SH-SY5Y (cell line): ENCODE results near the gene DEFB126.

Experiments
- GATA2 ChIP-seq: IDR thresholded peaks from 2 replicates; pipeline ENCODE4 v1.6.1; 2011; ENCODE audit warnings: mild to moderate bottlenecking, low read depth, low read length
- GATA3 ChIP-seq: IDR thresholded peaks from 2 replicates; pipeline ENCODE4 v1.6.1; 2011; ENCODE audit warnings: low read depth, mild to moderate bottlenecking, low read length, moderate library complexity

DNA sequence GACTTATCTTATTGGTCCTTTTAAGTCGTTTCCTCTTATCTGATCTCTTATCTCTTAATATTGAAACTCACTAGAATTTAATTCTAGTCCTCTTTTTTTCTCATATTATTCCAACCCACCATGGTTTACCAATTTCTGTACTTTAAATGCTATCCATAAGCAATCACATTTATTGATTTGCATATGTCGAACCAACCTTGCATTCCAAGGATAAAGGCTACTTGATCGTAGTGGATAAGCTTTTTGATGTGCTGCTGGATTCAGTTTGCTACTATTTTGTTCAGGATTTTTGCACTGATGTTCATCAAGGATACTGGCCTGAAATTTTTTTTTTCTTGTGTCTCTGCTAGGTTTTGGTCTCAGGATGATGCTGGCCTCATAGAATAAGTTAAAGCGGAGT is 47.2 kb upstream of the DEFB126 start:
- TF ChIP-seq GATA2 = no peak
- TF ChIP-seq GATA3 = no peak
